ENCODE data around the gene TXLNB.
"Not testable (repeated sequence)": the region's sequence is repeated elsewhere in the genome, so short reads cannot be mapped to it uniquely, and the experiment has no call there.

The TXLNB gene

GRCh38 chr6:139289233-139289632 is 2.6 kb downstream of the TXLNB start:
- Histone ChIP-seq H3K27ac (ENCODE audit: low read length) (no peak overlapping the region), H3K9me2 (replicated peaks; ENCODE audit: insufficient read depth, low read length) (no peaks in the 10 kb centered on the region), H4K20me1 (ENCODE audit: insufficient read depth, low read length) (no peaks in the 10 kb centered on the region), H3K27me3 (replicated peaks; ENCODE audit: insufficient read depth, low read length) (no peaks in the 10 kb centered on the region), H3K4me1 (ENCODE audit: low read length) (peaks cover 24% of the 10 kb centered on the region), H3K9me3 (replicated peaks; ENCODE audit: insufficient read depth, low read length) (no peaks in the 10 kb centered on the region), H2AFZ (ENCODE audit: low read length) (no peak overlapping the region), H3F3A (ENCODE audit: insufficient read depth, low read length) (peaks cover 28% of the 10 kb centered on the region), H3K36me3 (replicated peaks; ENCODE audit: insufficient read depth, low read length) (no peaks in the 10 kb centered on the region), H3K4me3 (ENCODE audit: low read length) (no peak overlapping the region), H3K9ac (ENCODE audit: low read length) (no peak overlapping the region), H3K4me2 (ENCODE audit: low read depth, low read length) (no peak overlapping the region), H3K79me2 (ENCODE audit: low read length) (no peaks in the 10 kb centered on the region)
- TF ChIP-seq EZH2 (optimal IDR thresholded peaks at IDR 0.05; ENCODE audit: low read depth, low read length) (no peak), EZH2phosphoT487 (IDR thresholded peaks at IDR 0.05; ENCODE audit: low read length) (no peak), CTCF (IDR thresholded peaks at IDR 0.05; ENCODE audit: low read length) (no peak)
- DNase-seq, result no peak

- H3F3A ChIP-seq (ENCODE audit: insufficient read depth, low read length), result peaks cover 28% of the 10 kb centered on the region
- H3K9me2 ChIP-seq (replicated peaks; ENCODE audit: insufficient read depth, low read length), result no peaks in the 10 kb centered on the region
- H2AFZ ChIP-seq (ENCODE audit: low read length), result no peak overlapping the region
- no peaks in the 10 kb centered on the region for H3K79me2 ChIP-seq (ENCODE audit: low read length)
- no peaks in the 10 kb centered on the region for H3K36me3 ChIP-seq (replicated peaks; ENCODE audit: insufficient read depth, low read length)
- peaks cover 23% of the 10 kb centered on the region for H3K4me1 ChIP-seq (ENCODE audit: low read length)
- no peaks in the 10 kb centered on the region for H3K9me3 ChIP-seq (replicated peaks; ENCODE audit: insufficient read depth, low read length)
- TF ChIP-seq CTCF (IDR thresholded peaks at IDR 0.05; ENCODE audit: low read length) (no peak), EZH2 (optimal IDR thresholded peaks at IDR 0.05; ENCODE audit: low read depth, low read length) (no peak), EZH2phosphoT487 (IDR thresholded peaks at IDR 0.05; ENCODE audit: low read length) (no peak)
- no peaks in the 10 kb centered on the region for H4K20me1 ChIP-seq (ENCODE audit: insufficient read depth, low read length)
- no peak for DNase-seq
- H3K4me3 ChIP-seq (ENCODE audit: low read length), result no peak overlapping the region
- H3K27me3 ChIP-seq (replicated peaks; ENCODE audit: insufficient read depth, low read length), result no peaks in the 10 kb centered on the region
- no peak overlapping the region for H3K27ac ChIP-seq (ENCODE audit: low read length)
- H3K4me2 ChIP-seq (ENCODE audit: low read depth, low read length), result no peak overlapping the region
- H3K9ac ChIP-seq (ENCODE audit: low read length), result no peak overlapping the region
Observed at GRCh38 chr6:139288496-139289040, 3.2 kb downstream of the TXLNB start.

GRCh38 chr6:139287868-139288267 is 3.9 kb downstream of the TXLNB start:
- Histone ChIP-seq H3K4me3 (ENCODE audit: low read length) (no peak overlapping the region), H3K9me3 (replicated peaks; ENCODE audit: insufficient read depth, low read length) (no peaks in the 10 kb centered on the region), H3K9ac (ENCODE audit: low read length) (no peak overlapping the region), H3K27me3 (replicated peaks; ENCODE audit: insufficient read depth, low read length) (no peaks in the 10 kb centered on the region), H3K9me2 (replicated peaks; ENCODE audit: insufficient read depth, low read length) (no peaks in the 10 kb centered on the region), H3K4me2 (ENCODE audit: low read depth, low read length) (no peak overlapping the region), H3K4me1 (ENCODE audit: low read length) (peaks cover 17% of the 10 kb centered on the region), H3F3A (ENCODE audit: insufficient read depth, low read length) (peaks cover 27% of the 10 kb centered on the region), H2AFZ (ENCODE audit: low read length) (no peak overlapping the region), H4K20me1 (ENCODE audit: insufficient read depth, low read length) (no peaks in the 10 kb centered on the region), H3K27ac (ENCODE audit: low read length) (no peak overlapping the region), H3K79me2 (ENCODE audit: low read length) (no peaks in the 10 kb centered on the region), H3K36me3 (replicated peaks; ENCODE audit: insufficient read depth, low read length) (no peaks in the 10 kb centered on the region)
- TF ChIP-seq EZH2 (optimal IDR thresholded peaks at IDR 0.05; ENCODE audit: low read depth, low read length) (no peak), CTCF (IDR thresholded peaks at IDR 0.05; ENCODE audit: low read length) (no peak), EZH2phosphoT487 (IDR thresholded peaks at IDR 0.05; ENCODE audit: low read length) (no peak)
- DNase-seq, result no peak

- H3K36me3 ChIP-seq (replicated peaks; ENCODE audit: insufficient read depth, low read length); H3K4me1 ChIP-seq (ENCODE audit: low read length); DNase-seq: not testable (repeated sequence)
Observed at GRCh38 chr6:139286438-139286837, 5.4 kb downstream of the TXLNB start.

More at GRCh38 chr6:139286438-139286837, 5.4 kb downstream of the TXLNB start:
- not testable (repeated sequence) for H3K9ac ChIP-seq (ENCODE audit: low read length); H3K9me2 ChIP-seq (replicated peaks; ENCODE audit: insufficient read depth, low read length); H3K4me3 ChIP-seq (ENCODE audit: low read length); H4K20me1 ChIP-seq (ENCODE audit: insufficient read depth, low read length); H3K27me3 ChIP-seq (replicated peaks; ENCODE audit: insufficient read depth, low read length); H3K79me2 ChIP-seq (ENCODE audit: low read length); H3K4me2 ChIP-seq (ENCODE audit: low read depth, low read length); H3K27ac ChIP-seq (ENCODE audit: low read length); H3K9me3 ChIP-seq (replicated peaks; ENCODE audit: insufficient read depth, low read length); H2AFZ ChIP-seq (ENCODE audit: low read length)
- H3F3A ChIP-seq (ENCODE audit: insufficient read depth, low read length), result peaks cover 13% of the 10 kb centered on the region
